Astrocyte of the cerebellum (primary cell): Measurements from ENCODE around the gene ZC3H18.
"Not testable (repeated sequence)": the region's sequence is repeated elsewhere in the genome, so short reads cannot be mapped to it uniquely, and the experiment has no call there.

Experiments used
- DNase-seq: peaks from one replicate; pipeline ENCODE4 v3.0.0-alpha.2; 2011; ENCODE audit warnings: low read depth
- H3K4me3 ChIP-seq: 2 replicates; pipeline ENCODE4 v1.5.1; 2011; ENCODE audit warnings: mild to moderate bottlenecking, low read depth, low read length, moderate library complexity
- CTCF ChIP-seq: IDR thresholded peaks from 2 replicates; pipeline ENCODE4 v1.5.1; 2012; ENCODE audit warnings: low read length, low read depth, moderate library complexity, mild to moderate bottlenecking; ENCODE audit errors: missing control alignments
- in situ Hi-C: cut with HindIII; loops from 2 replicates; pipeline ENCODE4 v1.10.0; 2017; ENCODE audit warnings: low sequenced_read_pairs

The ZC3H18 gene

GRCh38 chr16:88667461-88667860, 97.3 kb downstream of the ZC3H18 start:
- no peak for DNase-seq
- TF ChIP-seq CTCF = no peak
- H3K4me3 ChIP-seq = no peak overlapping the region
- in situ Hi-C loops = no loop called here

GRCh38 chr16:88669493-88669892, 99.3 kb downstream of the ZC3H18 start:
- H3K4me3 ChIP-seq, DNase-seq, in situ Hi-C loops: not testable (repeated sequence)

GRCh38 chr16:88669980-88670379, 99.8 kb downstream of the ZC3H18 start:
- in situ Hi-C loops = loop anchor here (10.0 kb wide), 1 partner anchor 115 kb away; the partner anchor contains the start of gene PIEZO1
- TF ChIP-seq CTCF = no peak
- DNase-seq = no peak
- no peak overlapping the region for H3K4me3 ChIP-seq

GRCh38 chr16:88671806-88672205, 101.6 kb downstream of the ZC3H18 start:
- no peak overlapping the region for H3K4me3 ChIP-seq
- TF ChIP-seq CTCF = no peak
- in situ Hi-C loops = loop anchor here (10.0 kb wide), 1 partner anchor 113 kb away; the partner anchor contains the start of gene PIEZO1
- no peak for DNase-seq

- H3K4me3 ChIP-seq = no peak overlapping the region
- in situ Hi-C loops = loop anchor here (10.0 kb wide), 1 partner anchor 112 kb away; the partner anchor contains the start of gene PIEZO1
- DNase-seq = no peak
- TF ChIP-seq CTCF = peak; percentile 39
Measured at GRCh38 chr16:88672776-88673175, 102.6 kb downstream of the ZC3H18 start.

- H3K4me3 ChIP-seq = no peak overlapping the region
- in situ Hi-C loops = loop anchor here (10.0 kb wide), 1 partner anchor 111 kb away; the partner anchor contains the start of gene PIEZO1
- no peak for DNase-seq
- TF ChIP-seq CTCF = no peak
Measured at GRCh38 chr16:88673716-88674379, 103.6 kb downstream of the ZC3H18 start.

- no peak overlapping the region for H3K4me3 ChIP-seq
- TF ChIP-seq CTCF = no peak
- no peak for DNase-seq
- in situ Hi-C loops = loop anchor here (10.0 kb wide), 1 partner anchor 108 kb away; the partner anchor contains the start of gene PIEZO1
Measured at GRCh38 chr16:88676502-88677242, 106.5 kb downstream of the ZC3H18 start.
